Activated CD4-positive, alpha-beta T cell treated with anti-CD3 and anti-CD28 coated beads for 48 hours (primary cell): ENCODE data around the gene NR2F1-AS1.

Source experiments
- DNase-seq: peaks from one replicate; pipeline ENCODE4 v3.0.0-alpha.2; 2020

The NR2F1-AS1 gene

GRCh38 chr5:93589152-93589828 lies 8.3 kb upstream of the NR2F1-AS1 start:
- no peak for DNase-seq

- no peak for DNase-seq
These were observed 7.5 kb upstream of the NR2F1-AS1 start for GRCh38 chr5:93588352-93589151.

DNA sequence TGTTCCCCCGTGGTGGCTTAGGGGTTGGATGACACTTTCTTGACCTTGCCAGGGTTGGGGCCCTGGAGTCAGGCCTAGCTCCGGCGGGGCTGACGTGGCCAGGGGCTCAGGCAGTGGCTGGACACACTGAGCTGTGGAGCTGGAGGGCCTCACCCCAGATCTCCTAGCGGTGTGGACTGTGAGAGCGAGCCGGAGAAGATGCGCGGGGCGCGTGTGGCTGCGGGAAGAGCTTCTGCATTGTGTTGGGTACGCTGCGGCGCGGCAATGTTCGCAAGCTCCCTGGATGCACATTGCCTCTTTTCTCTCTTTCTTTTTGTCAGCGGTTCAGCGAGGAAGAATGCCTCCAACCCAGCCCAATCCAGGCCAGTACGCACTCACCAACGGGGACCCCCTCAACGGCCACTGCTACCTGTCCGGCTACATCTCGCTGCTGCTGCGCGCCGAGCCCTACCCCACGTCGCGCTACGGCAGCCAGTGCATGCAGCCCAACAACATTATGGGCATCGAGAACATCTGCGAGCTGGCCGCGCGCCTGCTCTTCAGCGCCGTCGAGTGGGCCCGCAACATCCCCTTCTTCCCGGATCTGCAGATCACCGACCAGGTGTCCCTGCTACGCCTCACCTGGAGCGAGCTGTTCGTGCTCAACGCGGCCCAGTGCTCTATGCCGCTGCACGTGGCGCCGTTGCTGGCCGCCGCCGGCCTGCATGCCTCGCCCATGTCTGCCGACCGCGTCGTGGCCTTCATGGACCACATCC lies 6.8 kb upstream of the NR2F1-AS1 start:
- DNase-seq, result no peak

- no peak for DNase-seq
These were observed 5.9 kb upstream of the NR2F1-AS1 start for GRCh38 chr5:93586736-93587596.

- no peak for DNase-seq
These were observed 4.9 kb upstream of the NR2F1-AS1 start for GRCh38 chr5:93585767-93586385.

DNA sequence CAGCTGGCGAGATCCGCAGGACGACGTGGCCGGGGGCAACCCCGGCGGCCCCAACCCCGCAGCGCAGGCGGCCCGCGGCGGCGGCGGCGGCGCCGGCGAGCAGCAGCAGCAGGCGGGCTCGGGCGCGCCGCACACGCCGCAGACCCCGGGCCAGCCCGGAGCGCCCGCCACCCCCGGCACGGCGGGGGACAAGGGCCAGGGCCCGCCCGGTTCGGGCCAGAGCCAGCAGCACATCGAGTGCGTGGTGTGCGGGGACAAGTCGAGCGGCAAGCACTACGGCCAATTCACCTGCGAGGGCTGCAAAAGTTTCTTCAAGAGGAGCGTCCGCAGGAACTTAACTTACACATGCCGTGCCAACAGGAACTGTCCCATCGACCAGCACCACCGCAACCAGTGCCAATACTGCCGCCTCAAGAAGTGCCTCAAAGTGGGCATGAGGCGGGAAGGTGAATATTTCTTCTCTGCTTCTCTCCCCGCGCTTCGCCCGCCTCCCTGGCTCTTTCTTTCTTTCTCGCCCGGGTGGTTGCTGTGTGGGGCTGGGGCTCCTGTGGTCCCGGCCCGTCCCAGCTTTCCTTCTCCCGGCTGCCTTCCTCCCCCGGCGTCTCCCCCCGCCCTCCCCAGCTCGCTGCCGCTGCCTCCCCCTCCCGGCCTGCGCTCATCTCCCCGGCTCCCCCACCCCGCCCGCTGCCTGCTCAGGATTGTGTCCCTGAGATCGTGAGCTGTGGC lies 4.2 kb upstream of the NR2F1-AS1 start:
- DNase-seq, result peak; percentile 13

GRCh38 chr5:93584596-93585040 lies 3.6 kb upstream of the NR2F1-AS1 start:
- no peak for DNase-seq

GRCh38 chr5:93583768-93584595 lies 3.0 kb upstream of the NR2F1-AS1 start:
- peak; percentile 48 for DNase-seq

GRCh38 chr5:93583439-93583767 lies 2.4 kb upstream of the NR2F1-AS1 start:
- no peak for DNase-seq

DNA sequence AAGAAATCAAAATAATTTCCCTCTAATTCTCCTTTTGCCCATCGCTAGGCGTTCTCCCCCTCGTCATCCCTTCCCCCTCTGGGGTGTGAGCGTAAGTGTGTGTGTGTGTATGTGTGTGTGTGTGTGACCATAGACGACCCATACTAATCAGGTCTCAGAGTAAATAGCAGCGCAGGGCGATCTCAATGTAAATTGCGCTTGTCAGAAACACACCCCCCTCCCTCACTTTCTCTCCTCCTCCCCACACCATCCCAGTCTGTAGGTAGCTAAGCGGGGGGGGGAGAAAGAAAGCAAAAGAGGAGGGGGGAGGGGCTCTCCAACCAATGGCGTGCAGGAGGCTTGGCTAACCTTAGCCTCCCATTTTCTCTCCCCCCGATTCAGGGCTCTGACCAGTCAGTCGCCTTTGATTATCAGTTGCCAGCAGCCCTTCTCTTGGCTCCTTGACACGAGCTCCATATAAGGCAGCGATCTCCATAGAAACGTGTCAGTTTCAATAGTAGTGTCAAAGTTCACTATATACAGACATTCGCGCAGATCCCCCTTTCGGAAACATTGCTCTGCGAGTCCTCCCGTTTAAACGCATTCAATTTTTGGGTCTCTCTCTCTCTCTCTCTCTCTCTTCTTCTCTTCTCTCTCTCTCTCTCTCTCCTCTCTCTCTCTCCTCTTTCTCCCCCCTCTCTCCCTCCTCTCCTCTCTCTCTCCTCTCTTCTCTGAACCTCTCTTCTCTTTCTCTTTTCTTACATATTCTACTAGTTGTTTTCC lies 1.8 kb upstream of the NR2F1-AS1 start, which contains the start of gene NR2F1:
Gene NR2F1, plus strand, starts transcription at position 546 of the 762 bp plus-strand sequence. CDS start 1,802 bp downstream, outside the sequence.
- peak; percentile 15 for DNase-seq

DNA sequence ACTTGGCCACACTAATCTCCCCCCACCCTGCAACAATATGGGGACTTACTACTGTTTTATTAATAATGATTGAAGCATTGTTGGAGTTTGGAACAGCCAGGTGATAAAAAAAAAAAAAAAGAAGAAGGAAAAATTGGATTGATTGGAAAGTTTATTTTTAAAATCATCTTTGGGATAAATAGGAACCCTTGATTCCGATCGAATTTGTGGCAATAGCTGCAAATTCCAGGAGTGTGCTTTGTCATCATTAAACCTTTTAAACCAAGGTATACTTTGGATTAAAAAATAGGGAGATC lies 1.1 kb upstream of the NR2F1-AS1 start:
- DNase-seq, result no peak

- no peak for DNase-seq
These were observed 724 bp downstream of the NR2F1-AS1 start for GRCh38 chr5:93580063-93580926.

- no peak for DNase-seq
These were observed 1.3 kb downstream of the NR2F1-AS1 start for GRCh38 chr5:93579692-93580062.

GRCh38 chr5:93578813-93579691 lies 2.0 kb downstream of the NR2F1-AS1 start:
- DNase-seq, result no peak

DNA sequence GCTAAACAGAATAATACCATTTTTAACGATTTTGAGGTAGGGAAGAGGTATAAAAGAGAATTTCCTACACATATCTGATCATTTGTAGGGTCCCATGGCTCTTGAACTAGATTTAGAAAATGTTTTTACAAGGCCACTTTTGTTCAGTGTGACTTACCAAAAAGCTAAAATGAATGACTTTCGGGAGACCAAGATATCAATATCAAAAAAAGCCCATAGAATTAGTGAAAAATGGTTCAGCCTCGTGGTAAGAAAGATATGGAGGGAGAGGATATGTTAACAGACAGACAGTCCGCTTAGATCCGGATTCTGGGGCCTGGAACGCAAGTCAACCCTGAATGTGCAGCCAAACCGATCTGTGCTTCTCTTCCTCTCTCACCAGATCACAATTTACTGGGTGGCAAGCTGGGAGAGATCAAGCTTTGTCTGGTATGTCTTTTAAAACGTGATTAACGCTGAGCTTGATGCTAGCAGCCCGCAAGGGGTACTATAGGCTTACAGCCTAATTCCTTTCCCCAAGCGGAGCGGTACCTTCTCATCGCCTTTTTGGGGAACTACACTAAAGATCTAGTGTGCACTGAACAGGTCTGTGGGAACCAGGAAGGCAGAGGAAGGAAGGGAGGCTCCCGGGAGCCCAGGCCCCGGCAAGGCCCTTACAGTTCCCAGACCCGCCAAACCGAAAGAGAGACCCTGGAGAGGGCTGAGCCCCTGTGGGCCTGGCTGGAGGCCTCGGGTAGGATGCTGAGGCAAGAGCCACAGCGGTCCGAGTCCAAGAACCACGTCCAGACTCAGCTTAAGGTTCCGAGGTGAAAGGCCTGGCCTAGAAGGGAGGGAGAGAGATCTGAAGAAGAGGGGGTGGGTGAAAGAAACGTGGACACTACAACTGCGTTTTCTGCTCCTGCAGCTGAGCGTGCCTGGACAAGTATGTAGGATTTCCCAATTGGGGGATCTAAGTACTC lies 2.9 kb downstream of the NR2F1-AS1 start:
- no peak for DNase-seq

DNA sequence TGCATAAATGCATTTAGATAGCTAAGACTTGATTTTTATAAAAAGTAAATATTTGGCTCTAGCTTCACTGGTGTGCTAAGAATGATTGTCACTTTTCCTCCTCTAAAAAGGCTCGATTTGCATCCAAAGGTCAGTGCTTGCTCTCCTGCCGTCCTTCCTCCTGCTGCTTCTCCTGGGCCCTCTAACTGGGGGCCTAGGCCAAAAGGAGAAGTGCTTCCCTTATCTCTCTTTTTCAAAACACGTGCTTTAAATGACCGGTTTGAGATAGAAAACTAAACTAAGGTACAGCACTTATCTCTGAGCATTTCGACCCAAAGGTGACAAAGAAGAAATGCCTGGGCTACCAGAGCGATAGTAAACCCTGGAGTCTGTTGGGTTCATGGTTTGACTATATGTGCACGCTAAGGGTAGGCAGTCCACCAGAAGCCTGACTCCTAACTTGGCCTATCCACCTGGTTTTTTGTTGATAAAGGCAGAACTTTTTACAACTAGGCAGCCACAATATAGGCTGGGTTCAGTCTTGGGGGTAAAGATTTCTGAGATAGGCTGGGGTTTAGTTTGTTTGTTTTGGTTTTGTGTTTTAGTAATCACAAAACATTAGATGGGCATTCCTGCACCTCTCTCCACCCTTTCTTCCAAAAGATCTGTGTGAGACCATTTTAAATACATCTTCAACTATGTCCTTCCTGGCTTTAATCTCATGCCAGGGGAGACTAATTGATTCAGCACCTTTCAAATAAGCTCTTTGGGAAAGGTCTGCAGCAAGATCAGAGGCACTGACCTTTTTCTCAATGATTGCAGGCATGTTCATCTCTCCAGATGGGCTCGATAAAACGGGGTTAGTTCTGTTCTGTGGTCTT lies 3.8 kb downstream of the NR2F1-AS1 start:
- no peak for DNase-seq
